Smooth muscle cell of the brain vasculature (primary cell): ENCODE data around the gene FOXO3.
"Not testable (repeated sequence)": the region's sequence is repeated elsewhere in the genome, so short reads cannot be mapped to it uniquely, and the experiment has no call there.

Experiments
- DNase-seq: peaks from one replicate; pipeline ENCODE4 v3.0.0-alpha.2; 2012; ENCODE audit warnings: low read depth, low spot score

FOXO3 gene

GRCh38 chr6:108658785-108659184 is 98.1 kb downstream of the FOXO3 start:
- DNase-seq, result not testable (repeated sequence)

GRCh38 chr6:108660251-108660650 is 99.5 kb downstream of the FOXO3 start:
- DNase-seq, result no peak

- no peak for DNase-seq
Observed at GRCh38 chr6:108661430-108661829, 100.7 kb downstream of the FOXO3 start.

- no peak for DNase-seq
Observed at GRCh38 chr6:108661982-108662381, 101.3 kb downstream of the FOXO3 start.

- DNase-seq, result no peak
Observed at GRCh38 chr6:108662702-108663101, 102.0 kb downstream of the FOXO3 start.

GRCh38 chr6:108663494-108664064 is 102.9 kb downstream of the FOXO3 start:
- not testable (repeated sequence) for DNase-seq

GRCh38 chr6:108665495-108666196 is 104.9 kb downstream of the FOXO3 start:
- DNase-seq, result no peak

GRCh38 chr6:108666656-108667260 is 106.0 kb downstream of the FOXO3 start:
- DNase-seq, result no peak

- DNase-seq, result no peak
Observed at GRCh38 chr6:108667993-108668392, 107.3 kb downstream of the FOXO3 start.

GRCh38 chr6:108669673-108670072 is 109.0 kb downstream of the FOXO3 start:
- DNase-seq, result no peak

- DNase-seq, result no peak
Observed at GRCh38 chr6:108671175-108671574, 110.5 kb downstream of the FOXO3 start.

- no peak for DNase-seq
Observed at GRCh38 chr6:108671790-108672189, 111.1 kb downstream of the FOXO3 start.

GRCh38 chr6:108672641-108673040 is 111.9 kb downstream of the FOXO3 start:
- DNase-seq, result no peak

- no peak for DNase-seq
Observed at GRCh38 chr6:108673153-108673552, 112.4 kb downstream of the FOXO3 start.

- no peak for DNase-seq
Observed at GRCh38 chr6:108673602-108674001, 112.9 kb downstream of the FOXO3 start.

- no peak for DNase-seq
Observed at GRCh38 chr6:108675226-108676200, 114.8 kb downstream of the FOXO3 start.

GRCh38 chr6:108676555-108676954 is 115.8 kb downstream of the FOXO3 start:
- DNase-seq, result no peak

- no peak for DNase-seq
Observed at GRCh38 chr6:108677357-108677756, 116.6 kb downstream of the FOXO3 start.

- no peak for DNase-seq
Observed at GRCh38 chr6:108677894-108678293, 117.2 kb downstream of the FOXO3 start.

- DNase-seq, result not testable (repeated sequence)
Observed at GRCh38 chr6:108680314-108680713, 119.6 kb downstream of the FOXO3 start.

GRCh38 chr6:108681721-108682120 is 121.0 kb downstream of the FOXO3 start:
- DNase-seq, result not testable (repeated sequence)
